Esophagus (tissue), 2 donors: ENCODE results near the gene CCSER2. TPM values are rescaled to one million over a fixed set of nuclear protein-coding genes. Genes with fewer than 3 reads are reported as not detected.
"Not testable (repeated sequence)": the region's sequence is repeated elsewhere in the genome, so short reads cannot be mapped to it uniquely, and the experiment has no call there.

Source experiments
- H3K27ac ChIP-seq, 2 donors: one replicate each; pipeline ENCODE4 v1.5.1; 2013; ENCODE audit warnings: low read depth in 2 of 2, mild to moderate bottlenecking in 2 of 2, inconsistent platforms in 1 of 2, low read length in 1 of 2, moderate library complexity in 1 of 2
- H3K27me3 ChIP-seq, 2 donors: one replicate each; pipeline ENCODE4 v1.6.1; 2013; ENCODE audit warnings: low read length in 2 of 2, control low read depth in 1 of 2, mild to moderate bottlenecking in 1 of 2; ENCODE audit not compliant: insufficient read depth in 2 of 2, control insufficient read depth in 1 of 2
- H3K36me3 ChIP-seq, 2 donors: one replicate each; pipeline ENCODE4 v1.6.1; 2013; ENCODE audit warnings: low read length in 1 of 2; ENCODE audit not compliant: control insufficient read depth in 2 of 2, insufficient read depth in 2 of 2
- H3K4me1 ChIP-seq, 2 donors: one replicate each; pipeline ENCODE4 v1.6.1; 2013; ENCODE audit warnings: low read length in 1 of 2; ENCODE audit not compliant: control insufficient read depth in 2 of 2, insufficient read depth in 2 of 2
- H3K4me3 ChIP-seq, 2 donors: one replicate each; pipeline ENCODE4 v1.5.1; 2013; ENCODE audit warnings: low read length in 2 of 2, mild to moderate bottlenecking in 2 of 2, low read depth in 1 of 2, moderate library complexity in 1 of 2
- H3K9me3 ChIP-seq, 2 donors: one replicate each; pipeline ENCODE4 v1.6.1; 2013; ENCODE audit warnings: mild to moderate bottlenecking in 2 of 2, low read depth in 1 of 2, low read length in 1 of 2, moderate library complexity in 1 of 2; ENCODE audit not compliant: control insufficient read depth in 2 of 2, insufficient read depth in 1 of 2
- WGBS, 2 donors: extraction: QIAGEN DNeasy Blood & Tissue Kit; methylation state at CpG; one replicate each; pipeline ENCODE4 v1.1.7; 2013; 5-methylcytosine and 5-hydroxymethylcytosine counted together
- polyA plus RNA-seq, 2 donors: library from polyadenylated mRNA; stranded (reverse); fragments of 200-250 nt; gene quantifications; one replicate each; pipeline ENCODE4 v1.2.3, GENCODE V29; 2013
- donor health status: healthy with polysubstance abuse.
- donor health status: Bipolar disorder and iron deficiency.

Gene CCSER2
- polyA plus RNA-seq, 2 donors = 10.0 to 11.6 TPM

DNA sequence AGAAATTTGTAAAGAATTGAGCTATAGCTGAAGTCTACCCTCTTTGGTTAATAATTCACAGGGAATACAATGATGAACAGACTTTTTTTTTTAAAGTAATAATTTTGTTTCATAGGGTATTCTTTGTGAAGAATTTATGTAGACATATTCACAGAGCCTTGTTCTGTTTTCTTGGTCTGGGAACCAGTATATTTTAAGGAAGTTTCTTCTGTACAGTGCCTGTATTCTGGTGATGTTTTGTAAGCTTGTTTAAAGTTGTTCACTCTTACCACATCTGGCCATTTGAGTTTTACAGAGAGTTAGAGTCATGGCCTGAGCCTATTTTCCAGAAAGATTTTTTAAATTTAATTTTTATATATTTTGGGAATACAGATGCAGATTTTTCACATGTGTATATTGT is 70.3 kb downstream of the CCSER2 start:
- Histone ChIP-seq H3K4me3 (no peak overlapping the region), H3K27ac (no peak overlapping the region), H3K36me3 (no peaks in the 10 kb centered on the region), H3K9me3 (no peaks in the 10 kb centered on the region), H3K27me3 (no peaks in the 10 kb centered on the region), H3K4me1 (no peaks in the 10 kb centered on the region)

DNA sequence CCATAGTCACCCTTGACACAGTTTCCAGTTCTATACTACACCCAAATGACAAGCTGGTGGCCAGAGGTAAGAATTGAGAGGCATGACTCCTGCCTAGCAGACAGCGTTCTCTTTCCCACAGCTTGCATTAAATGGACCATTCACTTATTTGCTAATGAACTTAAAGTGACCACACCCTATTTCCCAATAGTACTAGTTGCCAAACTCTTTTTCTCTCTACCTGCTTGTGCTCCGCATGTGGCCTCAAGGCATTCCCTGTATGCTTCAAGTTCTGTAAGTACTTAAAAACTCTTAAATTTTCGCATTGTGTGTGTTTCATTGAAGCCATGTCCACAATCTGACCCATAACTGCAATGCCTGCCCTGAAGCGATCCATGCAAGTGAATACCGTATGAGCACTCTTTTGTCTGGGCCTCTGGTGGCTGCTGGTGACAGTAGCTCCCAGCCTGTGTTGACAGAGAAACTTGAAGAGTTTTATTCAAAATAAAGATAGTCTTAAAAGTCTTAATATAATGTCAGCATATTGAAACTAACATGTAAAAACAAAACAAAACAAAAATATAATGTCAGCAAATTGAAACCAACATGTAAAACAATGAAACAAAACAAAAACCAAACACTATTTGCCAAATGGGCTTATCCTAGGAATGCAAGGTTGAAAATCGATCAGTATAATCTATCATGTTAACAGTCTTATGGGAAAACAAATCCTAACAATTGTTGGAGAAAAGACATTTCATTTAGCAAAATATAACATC is 73.6 kb downstream of the CCSER2 start:
- Histone ChIP-seq H3K27me3 (no peaks in the 10 kb centered on the region), H3K4me3 (no peak overlapping the region), H3K27ac (peak overlapping the region; percentile 49), H3K4me1 (no peaks in the 10 kb centered on the region), H3K9me3 (no peaks in the 10 kb centered on the region), H3K36me3 (no peaks in the 10 kb centered on the region)
- 56 to 63% methylated on average over 6 of the region's 6 CpGs for WGBS, 2 donors

DNA sequence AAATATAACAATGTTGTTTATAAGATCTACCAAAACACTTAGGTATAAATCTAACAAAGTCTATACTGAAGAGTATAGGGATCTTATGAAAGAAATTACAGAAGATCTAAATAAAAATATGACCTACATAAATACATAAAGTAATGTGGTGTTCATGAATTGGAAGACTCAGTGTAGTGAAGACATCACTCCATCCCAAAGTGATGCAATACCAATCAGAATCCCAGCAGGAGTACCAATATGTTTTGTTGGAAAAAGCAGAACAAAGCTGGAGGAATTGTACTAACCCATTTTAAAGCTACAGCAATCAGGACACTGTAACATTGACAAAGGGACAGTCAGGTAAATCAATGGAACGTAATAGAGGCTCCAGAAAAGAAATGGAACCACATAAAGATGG is 76.4 kb downstream of the CCSER2 start:
- Histone ChIP-seq H3K27me3 (no peaks in the 10 kb centered on the region), H3K4me1 (no peaks in the 10 kb centered on the region), H3K4me3 (no peak overlapping the region), H3K36me3 (no peaks in the 10 kb centered on the region), H3K27ac (no peak overlapping the region), H3K9me3 (no peaks in the 10 kb centered on the region)
- 97 to 100% methylated on average over 1 of the region's 1 CpG for WGBS, 2 donors

DNA sequence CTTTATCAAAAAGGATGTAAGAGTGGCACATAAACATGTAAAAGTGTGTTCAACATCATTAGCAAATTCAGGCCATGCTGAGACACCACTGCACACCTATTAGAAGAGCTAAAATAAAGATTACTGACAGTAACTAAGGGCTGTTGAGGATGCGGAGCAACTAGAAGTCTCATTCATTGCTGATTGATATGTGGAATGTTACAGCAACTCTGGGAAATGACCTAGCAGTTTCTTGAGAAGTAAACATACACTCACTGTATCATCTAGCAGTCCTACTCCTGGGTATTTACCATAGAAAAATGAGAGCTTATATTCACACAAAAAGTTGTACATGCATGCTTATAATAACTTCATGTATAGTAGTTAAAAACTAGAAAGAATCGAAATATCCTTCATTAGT is 77.3 kb downstream of the CCSER2 start:
- WGBS, 2 donors = 95% methylated on average over 2 of the region's 2 CpGs
- H3K9me3 ChIP-seq = no peaks in the 10 kb centered on the region
- no peak overlapping the region for H3K27ac ChIP-seq
- no peak overlapping the region for H3K4me3 ChIP-seq
- no peaks in the 10 kb centered on the region for H3K27me3 ChIP-seq
- H3K36me3 ChIP-seq = no peaks in the 10 kb centered on the region
- no peaks in the 10 kb centered on the region for H3K4me1 ChIP-seq

DNA sequence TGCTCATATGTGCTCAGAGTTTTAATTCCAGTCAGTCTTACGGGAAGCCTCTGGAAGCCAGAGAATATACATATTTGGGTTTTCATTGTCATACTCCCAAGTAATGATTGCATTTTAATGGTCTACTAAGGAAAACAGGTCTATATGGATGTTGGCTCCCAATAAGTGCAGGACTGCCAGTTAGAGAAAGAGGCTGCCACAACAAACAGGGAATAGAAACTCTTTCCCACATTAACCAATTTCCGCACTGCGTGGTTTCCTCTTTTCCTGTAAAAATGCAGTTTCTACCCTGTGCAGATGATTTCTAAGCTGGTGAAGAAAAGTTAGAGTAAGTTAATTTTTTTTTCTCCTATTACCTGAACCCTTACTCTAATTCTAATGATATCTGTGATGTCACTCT is 78.2 kb downstream of the CCSER2 start:
- H3K9me3 ChIP-seq = no peaks in the 10 kb centered on the region
- no peaks in the 10 kb centered on the region for H3K4me1 ChIP-seq
- H3K4me3 ChIP-seq = no peak overlapping the region
- H3K36me3 ChIP-seq = no peaks in the 10 kb centered on the region
- no peaks in the 10 kb centered on the region for H3K27me3 ChIP-seq
- WGBS, 2 donors = 83% methylated on average over 3 of the region's 3 CpGs
- H3K27ac ChIP-seq = no peak overlapping the region

DNA sequence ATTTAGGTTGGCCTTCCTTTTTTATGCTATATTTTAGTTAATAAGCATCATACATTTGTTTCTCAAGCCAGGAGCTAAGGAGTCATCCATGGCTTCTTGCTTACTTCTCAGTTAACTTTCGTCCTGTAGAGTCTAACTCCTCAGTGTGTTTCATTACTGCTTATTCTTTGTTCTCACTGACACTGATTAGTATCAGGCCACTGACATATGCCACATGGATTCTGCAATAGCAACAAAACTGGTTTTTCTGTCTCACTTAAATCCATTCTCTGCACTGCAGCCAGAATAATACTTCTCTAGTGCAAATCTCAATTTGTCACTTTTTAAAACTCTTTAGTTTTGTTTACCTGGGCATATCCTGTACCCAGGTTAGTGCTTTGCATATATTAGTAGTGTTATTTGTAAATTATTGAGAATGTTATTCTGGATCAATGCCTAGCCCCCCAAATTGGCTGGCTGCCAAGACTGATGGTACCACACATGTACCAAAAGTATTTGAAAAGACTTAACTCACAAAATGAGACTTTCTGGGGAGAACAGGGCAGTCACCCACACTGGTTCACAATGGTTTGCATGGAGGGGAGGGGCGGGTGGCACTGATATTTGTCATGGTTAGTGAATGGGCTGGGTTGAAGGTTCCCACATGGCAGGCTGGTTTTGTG is 79.1 kb downstream of the CCSER2 start:
- H3K36me3 ChIP-seq = no peaks in the 10 kb centered on the region
- no peaks in the 10 kb centered on the region for H3K4me1 ChIP-seq
- no peak overlapping the region for H3K4me3 ChIP-seq
- 68 to 75% methylated on average over 2 of the region's 2 CpGs for WGBS, 2 donors
- H3K9me3 ChIP-seq = no peaks in the 10 kb centered on the region
- H3K27me3 ChIP-seq = no peaks in the 10 kb centered on the region
- peak overlapping the region; percentile 35 to 55 for H3K27ac ChIP-seq

DNA sequence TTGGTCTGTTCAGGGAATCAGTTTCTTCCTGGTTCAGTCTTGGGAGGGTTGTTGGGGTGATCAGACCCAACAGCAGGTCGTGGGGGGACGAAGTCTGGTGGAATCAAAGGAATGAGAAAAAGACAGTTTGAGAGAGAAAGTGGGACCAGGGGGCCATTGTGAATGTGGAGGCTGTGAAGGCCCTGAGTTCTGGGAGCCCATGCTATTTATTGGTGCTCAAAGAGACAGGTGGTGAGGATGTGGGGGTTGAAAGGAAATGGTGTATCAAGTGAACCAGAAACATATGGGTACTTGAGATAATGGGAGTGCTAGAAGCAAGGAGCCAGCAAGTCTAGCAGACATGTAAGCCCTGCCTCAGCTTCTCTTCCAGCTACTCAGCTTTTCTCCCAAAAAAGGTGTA is 84.1 kb downstream of the CCSER2 start:
- Histone ChIP-seq H3K9me3 (no peaks in the 10 kb centered on the region), H3K36me3 (peaks cover 0 to 5% of the 10 kb centered on the region in 2 donors), H3K27ac (no peak overlapping the region), H3K4me3 (no peak overlapping the region), H3K4me1 (peaks cover 0 to 4% of the 10 kb centered on the region in 2 donors), H3K27me3 (no peaks in the 10 kb centered on the region)
- 94 to 97% methylated on average over 2 of the region's 2 CpGs for WGBS, 2 donors

DNA sequence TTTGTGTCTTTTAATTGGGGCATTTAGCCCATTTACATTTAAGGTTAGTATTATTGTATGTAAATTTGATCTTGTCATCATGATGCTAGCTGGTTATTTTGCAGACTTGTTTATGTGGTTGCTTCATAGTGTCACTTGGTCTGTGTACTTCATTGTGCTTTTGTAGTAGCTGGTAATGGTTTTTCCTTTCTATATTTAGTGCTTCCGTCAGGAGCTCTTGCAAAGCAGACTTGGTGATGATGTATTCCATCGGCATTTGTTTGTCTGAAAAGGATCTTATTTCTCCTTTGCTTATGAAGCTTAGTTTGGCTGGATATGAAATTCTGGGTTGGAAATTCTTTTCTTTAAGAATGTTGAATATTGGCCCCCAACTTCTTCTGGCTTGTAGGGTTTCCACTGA is 85.7 kb downstream of the CCSER2 start:
- not testable (repeated sequence) for H3K27me3 ChIP-seq, H3K27ac ChIP-seq, H3K9me3 ChIP-seq, H3K36me3 ChIP-seq, H3K4me1 ChIP-seq, H3K4me3 ChIP-seq
- 89 to 93% methylated on average over 2 of the region's 2 CpGs for WGBS, 2 donors

DNA sequence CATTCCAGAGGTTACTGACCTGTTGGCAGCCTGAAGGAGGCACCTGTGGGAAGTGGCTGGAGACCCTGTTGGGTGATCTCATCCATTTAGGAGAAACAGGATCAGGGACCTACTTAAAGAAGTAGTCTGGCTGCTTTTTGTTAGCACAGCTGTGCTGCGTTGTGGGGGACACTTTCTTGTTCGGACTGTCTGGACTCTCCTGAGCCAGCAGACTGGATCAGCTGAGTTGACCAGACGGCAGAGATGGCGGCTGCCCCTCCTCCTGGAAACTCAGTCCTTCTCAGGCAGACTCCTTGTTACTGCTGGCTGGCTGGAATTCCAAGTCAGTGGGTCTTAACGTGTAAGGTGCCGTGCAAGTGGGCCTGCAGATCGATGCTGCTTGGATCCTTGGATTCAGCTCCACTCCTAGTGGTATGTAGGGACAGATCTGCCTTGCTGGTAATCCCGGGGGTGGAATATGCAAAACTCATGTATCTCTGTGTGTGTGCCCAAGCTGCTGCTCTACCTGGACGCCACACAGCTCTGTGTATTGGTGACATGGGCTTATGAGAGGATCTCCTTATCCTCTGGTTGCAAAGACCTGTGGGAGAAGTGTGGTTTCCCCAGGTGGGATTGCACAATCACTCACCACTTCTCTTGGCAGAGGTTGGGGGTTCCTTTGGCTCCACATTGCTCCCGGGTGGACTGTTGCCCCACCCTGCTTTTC is 87.3 kb downstream of the CCSER2 start:
- H3K27ac ChIP-seq = no peak overlapping the region
- no peak overlapping the region for H3K4me3 ChIP-seq
- 85 to 87% methylated on average over 10 of the region's 10 CpGs for WGBS, 2 donors
- H3K27me3 ChIP-seq = no peaks in the 10 kb centered on the region
- H3K36me3 ChIP-seq = peaks cover 0 to 5% of the 10 kb centered on the region in 2 donors
- no peaks in the 10 kb centered on the region for H3K9me3 ChIP-seq
- peaks cover 0 to 4% of the 10 kb centered on the region in 2 donors for H3K4me1 ChIP-seq
